Measurements from ENCODE around the gene ACOX3. TPM values are rescaled to one million over a fixed set of nuclear protein-coding genes. Genes with fewer than 3 reads are reported as not detected.

Gene ACOX3
- polyA plus RNA-seq, 1 of the 3 experiments (the other 2 are of a cell fraction) = 8.4 TPM

DNA sequence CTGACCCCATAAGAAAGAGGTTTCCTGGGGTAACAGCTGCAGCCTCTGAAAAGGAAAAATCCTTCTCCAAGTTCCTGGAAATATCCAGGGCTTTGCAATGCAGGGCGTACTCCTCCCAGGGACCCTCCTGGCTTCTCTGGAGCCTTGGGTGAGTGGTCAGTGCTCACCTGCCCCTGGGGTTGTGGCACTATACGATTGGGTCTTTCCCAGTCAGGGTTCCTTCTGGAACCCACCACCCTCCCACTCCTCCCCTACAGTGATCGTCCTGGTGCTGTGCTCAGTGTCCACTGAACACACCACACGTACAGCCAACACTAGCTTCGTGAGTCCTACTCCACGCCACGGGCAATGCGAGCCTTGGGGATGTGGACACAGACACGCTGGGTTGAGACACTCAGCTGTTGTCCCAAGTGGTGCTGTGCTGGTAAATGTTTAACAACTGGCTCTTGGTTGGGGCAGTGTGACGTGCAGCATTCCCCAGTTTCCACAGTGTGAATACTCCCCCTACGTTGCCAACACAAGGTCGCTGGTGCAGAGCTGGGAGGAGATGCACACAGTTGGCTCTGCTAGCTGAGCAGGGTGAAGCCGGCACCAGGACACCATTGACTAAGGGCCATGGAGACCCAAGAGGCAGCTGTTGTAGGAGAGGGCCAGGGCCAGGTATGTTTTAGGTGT is 105.6 kb downstream of the ACOX3 start:
- no peaks in the 10 kb centered on the region for H4K20me1 ChIP-seq (ENCODE audit: insufficient read depth)
- H3F3A ChIP-seq (replicated peaks; ENCODE audit: insufficient read depth) = no peaks in the 10 kb centered on the region
- ChIA-PET CTCF (interaction anchor here (1.2 kb wide), 1 partner anchor 68 kb away, joined by 4 read pairs; no protein-coding TSS in a partner anchor), POLR2A (no interaction called here)
- no peak overlapping the region for H3K4me3 ChIP-seq (ENCODE audit: low read depth in 2 of 2, low read length in 1 of 2)
- DNase-seq = no peak
- WGBS (ENCODE audit: low lambda C conversion rate) = 51% methylated on average over 10 of the region's 13 CpGs
- no peak overlapping the region for H2AFZ ChIP-seq (ENCODE audit: low read depth)
- H3K27ac ChIP-seq (ENCODE audit: low read depth in 2 of 2, low read length in 1 of 2) = no peak overlapping the region
- no peaks in the 10 kb centered on the region for H3K79me2 ChIP-seq (ENCODE audit: insufficient read depth)
- peaks cover 0 to 9% of the 10 kb centered on the region in 2 experiments; a peak in 1 of 4 replicates for H3K4me1 ChIP-seq (ENCODE audit: control insufficient read depth in 1 of 2, insufficient read depth in 2 of 2, low read depth in 1 of 2, low read length in 1 of 2)
- no peak overlapping the region for H3K4me2 ChIP-seq
- no peak overlapping the region for H3K9ac ChIP-seq
- H3K36me3 ChIP-seq (replicated peaks in 1 of 2; ENCODE audit: control insufficient read depth in 1 of 2, insufficient read depth in 2 of 2, low read length in 1 of 2) = no peaks in the 10 kb centered on the region
- TF ChIP-seq, protein P1, sequence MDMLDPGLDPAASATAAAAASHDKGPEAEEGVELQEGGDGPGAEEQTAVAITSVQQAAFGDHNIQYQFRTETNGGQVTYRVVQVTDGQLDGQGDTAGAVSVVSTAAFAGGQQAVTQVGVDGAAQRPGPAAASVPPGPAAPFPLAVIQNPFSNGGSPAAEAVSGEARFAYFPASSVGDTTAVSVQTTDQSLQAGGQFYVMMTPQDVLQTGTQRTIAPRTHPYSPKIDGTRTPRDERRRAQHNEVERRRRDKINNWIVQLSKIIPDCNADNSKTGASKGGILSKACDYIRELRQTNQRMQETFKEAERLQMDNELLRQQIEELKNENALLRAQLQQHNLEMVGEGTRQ (IDR thresholded peaks at IDR 0.05; ENCODE audit: borderline replicate concordance, low read depth, low read length) = no peak
- no peak for TF ChIP-seq FOXM1 (IDR thresholded peaks at IDR 0.05; ENCODE audit: low read depth)
- TF ChIP-seq RAD21 (IDR thresholded peaks at IDR 0.05; ENCODE audit: low read length) = no peak
- TF ChIP-seq, protein P2, sequence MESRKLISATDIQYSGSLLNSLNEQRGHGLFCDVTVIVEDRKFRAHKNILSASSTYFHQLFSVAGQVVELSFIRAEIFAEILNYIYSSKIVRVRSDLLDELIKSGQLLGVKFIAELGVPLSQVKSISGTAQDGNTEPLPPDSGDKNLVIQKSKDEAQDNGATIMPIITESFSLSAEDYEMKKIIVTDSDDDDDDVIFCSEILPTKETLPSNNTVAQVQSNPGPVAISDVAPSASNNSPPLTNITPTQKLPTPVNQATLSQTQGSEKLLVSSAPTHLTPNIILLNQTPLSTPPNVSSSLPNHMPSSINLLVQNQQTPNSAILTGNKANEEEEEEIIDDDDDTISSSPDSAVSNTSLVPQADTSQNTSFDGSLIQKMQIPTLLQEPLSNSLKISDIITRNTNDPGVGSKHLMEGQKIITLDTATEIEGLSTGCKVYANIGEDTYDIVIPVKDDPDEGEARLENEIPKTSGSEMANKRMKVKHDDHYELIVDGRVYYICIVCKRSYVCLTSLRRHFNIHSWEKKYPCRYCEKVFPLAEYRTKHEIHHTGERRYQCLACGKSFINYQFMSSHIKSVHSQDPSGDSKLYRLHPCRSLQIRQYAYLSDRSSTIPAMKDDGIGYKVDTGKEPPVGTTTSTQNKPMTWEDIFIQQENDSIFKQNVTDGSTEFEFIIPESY (IDR thresholded peaks at IDR 0.05; ENCODE audit: borderline replicate concordance, low read depth) = no peak
- TF ChIP-seq SMC3 (IDR thresholded peaks at IDR 0.05; ENCODE audit: low read depth, low read length) = no peak
- TF ChIP-seq TEAD4 (IDR thresholded peaks at IDR 0.05; ENCODE audit: borderline replicate concordance, insufficient read depth) = no peak
- TF ChIP-seq RXRA (IDR thresholded peaks at IDR 0.05; ENCODE audit: borderline replicate concordance, low read depth) = no peak
- TF ChIP-seq CHD2 (IDR thresholded peaks at IDR 0.05; ENCODE audit: low read length, partially characterized antibody) = no peak
- no peak for TF ChIP-seq RFX5 (IDR thresholded peaks at IDR 0.05; ENCODE audit: low read length)
- TF ChIP-seq YY1 (IDR thresholded peaks at IDR 0.05; ENCODE audit: low read depth) = no peak
- no peaks in the 10 kb centered on the region for H3K27me3 ChIP-seq (ENCODE audit: insufficient read depth)
- no peaks in the 10 kb centered on the region for H3K9me2 ChIP-seq
- 0 out of 2 replicates have a peak, but pooled peaks cover 4% of the 10 kb centered on the region for H3K9me3 ChIP-seq

DNA sequence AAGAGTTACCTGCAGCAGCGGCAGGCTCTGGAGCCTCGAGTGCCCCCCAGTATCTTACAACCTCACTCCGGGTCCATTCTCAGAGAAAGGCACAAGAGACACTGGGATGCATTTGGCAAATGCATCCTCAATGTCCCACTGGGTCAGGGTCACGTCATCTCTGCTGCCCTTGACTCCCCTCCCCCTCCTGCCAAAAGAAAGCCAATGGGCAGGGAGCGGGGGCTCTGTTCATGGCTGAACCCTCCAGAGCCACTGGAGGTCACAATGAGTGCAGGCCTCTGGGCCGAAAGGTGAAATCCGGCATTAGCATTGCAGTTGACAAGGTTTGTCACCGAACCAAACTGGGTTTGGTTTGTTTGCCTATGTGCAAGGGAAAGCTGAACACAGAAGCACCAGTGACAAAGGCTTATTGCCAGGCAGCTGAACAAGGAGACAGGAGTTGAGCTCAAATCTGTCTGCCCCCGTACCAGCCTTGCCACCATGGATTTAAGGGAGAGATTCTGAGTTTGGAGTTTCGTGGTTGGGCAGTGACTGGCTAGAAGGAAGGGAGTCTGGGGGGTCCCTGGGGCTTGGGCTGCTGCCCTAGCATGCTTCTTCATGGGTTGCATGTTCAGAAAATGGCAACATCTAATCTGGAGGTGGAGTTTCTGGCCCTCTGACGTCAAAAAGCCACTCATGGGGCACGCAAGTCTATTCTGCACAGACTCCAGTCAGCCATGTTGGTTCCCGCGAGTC is 106.6 kb downstream of the ACOX3 start:
- Histone ChIP-seq H3K79me2 (ENCODE audit: insufficient read depth) (no peaks in the 10 kb centered on the region), H3K4me2 (no peak overlapping the region), H3K4me1 (ENCODE audit: control insufficient read depth in 1 of 2, insufficient read depth in 2 of 2, low read depth in 1 of 2, low read length in 1 of 2) (peaks cover 0 to 13% of the 10 kb centered on the region in 2 experiments; a peak in 1 of 4 replicates), H3K9me2 (no peaks in the 10 kb centered on the region), H2AFZ (ENCODE audit: low read depth) (no peak overlapping the region), H3K27me3 (ENCODE audit: insufficient read depth) (no peaks in the 10 kb centered on the region), H3K27ac (ENCODE audit: low read depth in 2 of 2, low read length in 1 of 2) (no peak overlapping the region), H3K9me3 (0 out of 2 replicates have a peak, but pooled peaks cover 4% of the 10 kb centered on the region), H4K20me1 (ENCODE audit: insufficient read depth) (no peaks in the 10 kb centered on the region), H3K9ac (no peak overlapping the region), H3K36me3 (replicated peaks in 1 of 2; ENCODE audit: control insufficient read depth in 1 of 2, insufficient read depth in 2 of 2, low read length in 1 of 2) (no peaks in the 10 kb centered on the region), H3K4me3 (ENCODE audit: low read depth in 2 of 2, low read length in 1 of 2) (no peak overlapping the region), H3F3A (replicated peaks; ENCODE audit: insufficient read depth) (no peaks in the 10 kb centered on the region)
- ChIA-PET POLR2A (no interaction called here), CTCF (interaction anchor here (0.9 to 1.2 kb wide), 3 partner anchors 69 to 91 kb away, joined by 3 to 4 read pairs (median 3); no protein-coding TSS in a partner anchor)
- TF ChIP-seq, protein P3, sequence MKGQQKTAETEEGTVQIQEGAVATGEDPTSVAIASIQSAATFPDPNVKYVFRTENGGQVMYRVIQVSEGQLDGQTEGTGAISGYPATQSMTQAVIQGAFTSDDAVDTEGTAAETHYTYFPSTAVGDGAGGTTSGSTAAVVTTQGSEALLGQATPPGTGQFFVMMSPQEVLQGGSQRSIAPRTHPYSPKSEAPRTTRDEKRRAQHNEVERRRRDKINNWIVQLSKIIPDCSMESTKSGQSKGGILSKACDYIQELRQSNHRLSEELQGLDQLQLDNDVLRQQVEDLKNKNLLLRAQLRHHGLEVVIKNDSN (IDR thresholded peaks at IDR 0.05; ENCODE audit: borderline replicate concordance, low read depth) = no peak
- TF ChIP-seq GABPA (IDR thresholded peaks at IDR 0.05; ENCODE audit: low read depth) = no peak
- TF ChIP-seq FOXM1 (IDR thresholded peaks at IDR 0.05; ENCODE audit: low read depth) = no peak
- TF ChIP-seq, protein P4, sequence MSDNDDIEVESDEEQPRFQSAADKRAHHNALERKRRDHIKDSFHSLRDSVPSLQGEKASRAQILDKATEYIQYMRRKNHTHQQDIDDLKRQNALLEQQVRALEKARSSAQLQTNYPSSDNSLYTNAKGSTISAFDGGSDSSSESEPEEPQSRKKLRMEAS (IDR thresholded peaks at IDR 0.05; ENCODE audit: low read depth) = no peak
- 58% methylated on average over 13 of the region's 14 CpGs for WGBS (ENCODE audit: low lambda C conversion rate)
- no peak for DNase-seq
